Right lobe of liver (tissue), 6 donors: Measurements from ENCODE around the gene RAP1B. TPM values are rescaled to one million over a fixed set of nuclear protein-coding genes. Genes with fewer than 3 reads are reported as not detected.
A peak's percentile ranks its signal among the peaks of the same experiment; 100 is the strongest.

Source experiments
- ATAC-seq, 4 donors: fragments of 200-7000 bp; cut with Tn5 transposase; one replicate each; pipeline ENCODE4 v1.9.1; 2020; ENCODE audit warnings: mild to moderate bottlenecking in 4 of 4, moderate library complexity in 4 of 4
- DNase-seq, 3 donors: peaks; one replicate each; pipeline ENCODE4 v3.0.0-alpha.2; 2020
- H3K27ac ChIP-seq, 3 donors: fragments of 200-600 bp; one replicate each; pipeline ENCODE4 v1.8.0; 2022
- H3K27me3 ChIP-seq, 2 donors: fragments of 200-600 bp; one replicate each; pipeline ENCODE4 v1.8.0; 2022
- H3K36me3 ChIP-seq, 4 donors: fragments of 200-600 bp; sonication (generic) in 1 of 4; one replicate each; pipeline versions ENCODE4 v1.5.1 to v1.8.0; 2017 to 2022; ENCODE audit warnings: control low read depth in 1 of 4
- H3K4me1 ChIP-seq, 4 donors: fragments of 200-600 bp; sonication (generic) in 1 of 4; one replicate each; pipeline versions ENCODE4 v1.5.1 to v1.8.0; 2017 to 2022; ENCODE audit warnings: control low read depth in 1 of 4
- H3K4me3 ChIP-seq, 3 donors: fragments of 200-600 bp; one replicate each; pipeline ENCODE4 v1.8.0; 2022
- H3K9me3 ChIP-seq, 4 donors: fragments of 200-600 bp; sonication (generic) in 1 of 4; one replicate each; pipeline versions ENCODE4 v1.5.1 to v1.8.0; 2017 to 2022; ENCODE audit warnings: control low read depth in 1 of 4
- POLR2A ChIP-seq: fragments of 450-650 bp; IDR thresholded peaks from one replicate; pipeline ENCODE4 v1.6.1; 2017; ENCODE audit warnings: antibody characterized with exemption, mild to moderate bottlenecking
- WGBS: methylation state at CpG from one replicate; pipeline ENCODE4 v1.1.6; 2018; ENCODE audit warnings: low coverage, low lambda C conversion rate; ENCODE audit not compliant: insufficient coverage; ENCODE audit errors: missing lambda C conversion rate; 5-methylcytosine and 5-hydroxymethylcytosine counted together
- intact Hi-C, 2 donors: fragments of 100-400 bp; cut with DNase I; formaldehyde crosslinking; loops; one replicate each; pipeline versions ENCODE4 v1.11.2 to v1.14.1; 2022
- total RNA-seq, 6 experiments: library from RNA; depleted of rRNA in 2 of 6; stranded (reverse); fragments of >200 nt in 2 of 6; fragmentation: NEBNext Ultra II Directional in 3 of 6; extraction: Animal tissue kit (Norgen Biotek cat#: 25700) in 3 of 6; gene quantifications; one replicate each; pipeline versions ENCODE4 v1.1.0 to v1.2.4, GENCODE V29; 2016 to 2023
- TF ChIP-seq, protein P1 (sequence below), 4 donors: fragments of 200-600 bp in 3 of 4; fragments of 450-650 bp in 1 of 4; IDR thresholded peaks; one replicate each; pipeline versions ENCODE4 v1.5.1 to v1.8.0; 2016 to 2022; ENCODE audit warnings: antibody characterized with exemption in 4 of 4, mild to moderate bottlenecking in 2 of 4
- donor health status: DM: no; HTN: yes; CAD: no.
- donor health status: DM: no; HTN: no; CAD: no.
- donor health status: DM: no; HTN: no; CAD: no.
- donor health status: DM: no; HTN: yes; CAD: no.
- donor health status: DM: no; HTN: yes; CAD: no.

RAP1B gene
- total RNA-seq, 6 experiments from 2014 or later = 49.7 to 120 (median 64.3) TPM

- intact Hi-C loops = no loop called here
- WGBS = 100% methylated on average over 1 of the region's 1 CpG
These were observed 28.7 kb downstream of the RAP1B start for GRCh38 chr12:68639396-68639767.

GRCh38 chr12:68641138-68641537, 30.4 kb downstream of the RAP1B start:
- H3K27me3 ChIP-seq = no peaks in the 10 kb centered on the region
- TF ChIP-seq, protein P1, sequence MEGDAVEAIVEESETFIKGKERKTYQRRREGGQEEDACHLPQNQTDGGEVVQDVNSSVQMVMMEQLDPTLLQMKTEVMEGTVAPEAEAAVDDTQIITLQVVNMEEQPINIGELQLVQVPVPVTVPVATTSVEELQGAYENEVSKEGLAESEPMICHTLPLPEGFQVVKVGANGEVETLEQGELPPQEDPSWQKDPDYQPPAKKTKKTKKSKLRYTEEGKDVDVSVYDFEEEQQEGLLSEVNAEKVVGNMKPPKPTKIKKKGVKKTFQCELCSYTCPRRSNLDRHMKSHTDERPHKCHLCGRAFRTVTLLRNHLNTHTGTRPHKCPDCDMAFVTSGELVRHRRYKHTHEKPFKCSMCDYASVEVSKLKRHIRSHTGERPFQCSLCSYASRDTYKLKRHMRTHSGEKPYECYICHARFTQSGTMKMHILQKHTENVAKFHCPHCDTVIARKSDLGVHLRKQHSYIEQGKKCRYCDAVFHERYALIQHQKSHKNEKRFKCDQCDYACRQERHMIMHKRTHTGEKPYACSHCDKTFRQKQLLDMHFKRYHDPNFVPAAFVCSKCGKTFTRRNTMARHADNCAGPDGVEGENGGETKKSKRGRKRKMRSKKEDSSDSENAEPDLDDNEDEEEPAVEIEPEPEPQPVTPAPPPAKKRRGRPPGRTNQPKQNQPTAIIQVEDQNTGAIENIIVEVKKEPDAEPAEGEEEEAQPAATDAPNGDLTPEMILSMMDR (IDR thresholded peaks at IDR 0.05) = no peak
- no peak for TF ChIP-seq POLR2A
- ATAC-seq = peak; percentile 52 to 73 (median 59)
- H3K4me1 ChIP-seq = peaks cover 0 to 17% (median 4%) of the 10 kb centered on the region in 4 donors
- no peaks in the 10 kb centered on the region for H3K36me3 ChIP-seq
- no peak overlapping the region for H3K4me3 ChIP-seq
- intact Hi-C loops = no loop called here
- 24% methylated on average over 5 of the region's 5 CpGs for WGBS
- no peaks in the 10 kb centered on the region for H3K9me3 ChIP-seq
- H3K27ac ChIP-seq = no peak overlapping the region
- DNase-seq = no peak

More at GRCh38 chr12:68639396-68639767, 28.7 kb downstream of the RAP1B start:
- no peaks in the 10 kb centered on the region for H3K27me3 ChIP-seq
- H3K27ac ChIP-seq = no peak overlapping the region
- DNase-seq (no peak), ATAC-seq (no peak)
- no peak overlapping the region for H3K4me3 ChIP-seq
- H3K36me3 ChIP-seq = no peaks in the 10 kb centered on the region
- TF ChIP-seq, protein P1 (IDR thresholded peaks at IDR 0.05) = no peak
- TF ChIP-seq POLR2A = no peak
- H3K9me3 ChIP-seq = no peaks in the 10 kb centered on the region
- H3K4me1 ChIP-seq = peaks cover 0 to 21% (median 9%) of the 10 kb centered on the region in 4 donors

- no peaks in the 10 kb centered on the region for H3K9me3 ChIP-seq
- no peaks in the 10 kb centered on the region for H3K27me3 ChIP-seq
- H3K4me1 ChIP-seq = peaks cover 0 to 6% (median 2%) of the 10 kb centered on the region in 4 donors
- peaks cover 0 to 3% (median 0%) of the 10 kb centered on the region in 4 donors for H3K36me3 ChIP-seq
- 97% methylated on average over 4 of the region's 5 CpGs for WGBS
- H3K4me3 ChIP-seq = no peak overlapping the region
- intact Hi-C loops = no loop called here
- no peak overlapping the region for H3K27ac ChIP-seq
- ATAC-seq (no peak), DNase-seq (no peak)
- TF ChIP-seq POLR2A = no peak
- TF ChIP-seq, protein P1 (IDR thresholded peaks at IDR 0.05) = no peak
These were observed 35.8 kb downstream of the RAP1B start for GRCh38 chr12:68646484-68646883.

DNA sequence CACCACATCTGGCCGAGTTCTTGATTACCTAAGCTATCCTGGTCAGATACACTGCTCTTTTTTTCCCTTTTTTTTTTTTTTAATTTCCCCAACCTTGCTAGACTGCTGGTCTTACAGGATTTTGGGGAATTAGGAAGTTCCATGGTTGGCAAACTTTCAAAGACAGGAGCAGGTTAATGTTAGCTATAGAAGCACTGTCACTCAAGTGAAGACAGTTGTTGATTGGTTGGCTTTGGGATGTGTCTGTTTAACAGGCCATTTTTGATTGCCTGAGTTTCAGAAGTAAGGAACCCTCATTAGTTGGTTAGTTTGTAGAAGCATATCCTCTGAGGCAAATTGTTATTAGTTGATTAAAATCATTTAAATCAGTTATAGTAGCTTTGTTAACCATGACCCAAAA, 36.8 kb downstream of the RAP1B start:
- DNase-seq (no peak), ATAC-seq (no peak)
- Histone ChIP-seq H3K4me3 (no peak overlapping the region), H3K9me3 (no peaks in the 10 kb centered on the region), H3K4me1 (peaks cover 0 to 6% (median 0%) of the 10 kb centered on the region in 4 donors), H3K27ac (no peak overlapping the region), H3K27me3 (no peaks in the 10 kb centered on the region), H3K36me3 (peaks cover 0 to 13% (median 1%) of the 10 kb centered on the region in 4 donors)
- 71% methylated on average over 1 of the region's 1 CpG for WGBS
- no peak for TF ChIP-seq POLR2A
- TF ChIP-seq, protein P1 (IDR thresholded peaks at IDR 0.05) = no peak
- intact Hi-C loops = no loop called here

DNA sequence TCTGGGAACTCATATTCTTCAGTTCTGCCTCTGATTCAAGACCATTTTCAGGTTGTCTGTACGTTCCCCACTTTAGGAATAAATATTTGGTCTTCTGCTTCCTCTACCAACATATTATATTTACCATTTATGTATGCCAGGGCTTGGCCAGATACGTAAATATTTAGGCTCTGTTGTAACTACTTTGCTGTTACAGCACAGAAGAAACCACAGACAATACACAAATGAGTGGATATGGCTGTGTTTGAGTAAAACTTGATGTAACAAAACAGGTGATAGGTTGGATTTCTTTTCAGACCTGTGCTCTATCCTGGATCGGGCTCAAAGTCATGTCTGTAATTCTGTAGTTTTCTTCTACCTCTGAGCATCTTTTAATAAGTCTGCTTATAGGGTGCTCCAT, 37.5 kb downstream of the RAP1B start:
- no peak overlapping the region for H3K4me3 ChIP-seq
- no peak overlapping the region for H3K27ac ChIP-seq
- ATAC-seq = no peak
- TF ChIP-seq, protein P1 (IDR thresholded peaks at IDR 0.05) = no peak
- no peak for TF ChIP-seq POLR2A
- no peaks in the 10 kb centered on the region for H3K27me3 ChIP-seq
- no peaks in the 10 kb centered on the region for H3K9me3 ChIP-seq
- intact Hi-C loops = no loop called here
- H3K4me1 ChIP-seq = peaks cover 0 to 6% (median 0%) of the 10 kb centered on the region in 4 donors
- H3K36me3 ChIP-seq = peaks cover 0 to 20% (median 5%) of the 10 kb centered on the region in 4 donors
- no peak for DNase-seq
- WGBS = 60% methylated on average over 3 of the region's 3 CpGs
